Aorta (tissue), 5 donors: ENCODE measurements around the gene DHFR. TPM values are rescaled to one million over a fixed set of nuclear protein-coding genes. Genes with fewer than 3 reads are reported as not detected.

Source experiments
- ATAC-seq: fragments of 200-7000 bp; cut with Tn5 transposase; one replicate; pipeline ENCODE4 v1.9.1; 2022; ENCODE audit warnings: moderate library complexity; ENCODE audit not compliant: low FRiP score
- DNase-seq, 2 donors: peaks; one replicate each; pipeline ENCODE4 v3.0.0-alpha.2; 2020
- H3K27ac ChIP-seq, 2 donors: one replicate each; pipeline ENCODE4 v1.5.1; 2013; ENCODE audit warnings: low read length in 2 of 2, mild to moderate bottlenecking in 2 of 2, moderate library complexity in 2 of 2, control low read depth in 1 of 2, inconsistent platforms in 1 of 2, low read depth in 1 of 2
- H3K27me3 ChIP-seq, 2 donors: one replicate each; pipeline ENCODE4 v1.6.1; 2013; ENCODE audit warnings: control low read depth in 1 of 2, low read length in 1 of 2, mild to moderate bottlenecking in 1 of 2, moderate library complexity in 1 of 2; ENCODE audit not compliant: insufficient read depth in 2 of 2, control insufficient read depth in 1 of 2
- H3K36me3 ChIP-seq, 2 donors: one replicate each; pipeline ENCODE4 v1.6.1; 2013; ENCODE audit warnings: control low read depth in 1 of 2, low read length in 1 of 2, mild to moderate bottlenecking in 1 of 2; ENCODE audit not compliant: insufficient read depth in 2 of 2, control insufficient read depth in 1 of 2
- H3K4me1 ChIP-seq, 2 donors: one replicate each; pipeline ENCODE4 v1.6.1; 2013; ENCODE audit warnings: low read length in 2 of 2, control low read depth in 1 of 2, mild to moderate bottlenecking in 1 of 2, moderate library complexity in 1 of 2; ENCODE audit not compliant: insufficient read depth in 2 of 2, control insufficient read depth in 1 of 2
- H3K4me3 ChIP-seq, 2 donors: one replicate each; pipeline ENCODE4 v1.5.1; 2013; ENCODE audit warnings: low read length in 2 of 2, control low read depth in 1 of 2, mild to moderate bottlenecking in 1 of 2
- H3K9me3 ChIP-seq: one replicate; pipeline ENCODE4 v1.6.1; 2013; ENCODE audit warnings: mild to moderate bottlenecking, low read length; ENCODE audit not compliant: control insufficient read depth
- WGBS, 2 donors: extraction: QIAGEN DNeasy Blood & Tissue Kit; methylation state at CpG; one replicate each; pipeline ENCODE4 v1.1.7; 2013; 5-methylcytosine and 5-hydroxymethylcytosine counted together
- intact Hi-C, 2 donors: fragments of 100-400 bp; cut with DNase I; formaldehyde crosslinking; loops; one replicate each; pipeline versions ENCODE4 v1.14.2 to v1.15.0; 2022
- long read RNA-seq, 2 donors: library from polyadenylated mRNA; unstranded; transcript quantifications; one replicate each; pipeline ENCODE4 v2.0.0, GENCODE V29; 2020 to 2021
- polyA plus RNA-seq, 2 donors: library from polyadenylated mRNA; stranded (reverse); fragments of 200-250 nt; gene quantifications; one replicate each; pipeline ENCODE4 v1.2.3, GENCODE V29; 2013
- total RNA-seq, 2 donors: library from RNA; stranded (reverse); fragmentation: NEBNext Ultra II Directional; extraction: Animal tissue kit (Norgen Biotek cat#: 25700); gene quantifications; one replicate each; pipeline ENCODE4 v1.2.1, GENCODE V29; 2021
- donor health status: healthy with polysubstance abuse.
- donor health status: Bipolar disorder and iron deficiency.
- donor health status: DM: no; HTN: no; CAD: no.
- donor health status: DM: no; HTN: no; CAD: no.
- donor health status: DM: yes; HTN: yes; CAD: no.

Gene DHFR
- total RNA-seq: 10 to 100 TPM in 1 of 2 donors, 1 to 10 TPM in 1; 4.5 to 10.9 TPM
- polyA plus RNA-seq: 10 to 100 TPM in 1 of 2 donors, 1 to 10 TPM in 1; 5.4 to 21.0 TPM
- long read RNA-seq, donor 1, partial matches to known transcripts: 1 of 1 reads
- long read RNA-seq, donor 1, other reads (novel, unspliced or antisense): 0 of 1 reads
- long read RNA-seq, donor 2, transcript DHFR-201 (6 exons, 3,917 nt): major isoform, 7 of 11 reads
- long read RNA-seq, donor 2, partial matches to known transcripts: 1 of 11 reads
- long read RNA-seq, donor 2, other reads (novel, unspliced or antisense): 3 of 11 reads

GRCh38 chr5:80654391-80655230 lies at the start of gene DHFR, which contains the start of gene MSH3:
Gene DHFR, minus strand, starts transcription at chr5:80654983. Its CDS starts 494 bp downstream, at chr5:80654489.
Gene MSH3, plus strand, starts transcription at chr5:80654652. Its CDS starts 76 bp downstream, at chr5:80654728.
- Histone ChIP-seq H3K4me1 (no peaks in the 10 kb centered on the region), H3K27ac (peak within 1 kb of the TSS; percentile 72 to 98), H3K9me3 (no peaks in the 10 kb centered on the region), H3K4me3 (peak within 1 kb of the TSS; percentile 90 to 99), H3K36me3 (no peaks in the 10 kb centered on the region), H3K27me3 (no peaks in the 10 kb centered on the region)
- DNase-seq: peak; percentile 91 to 95
- ATAC-seq: peak; percentile 85
- WGBS, 2 donors: 0 to 1% methylated on average over 66 to 74 of the region's 74 CpGs
- intact Hi-C loops: loop anchor here in 1 of 2 donors (5.0 to 10.0 kb wide), 2 partner anchors 170 to 247 kb away; partner anchors contain the start of genes FAM151B and ZFYVE16

- H3K36me3 ChIP-seq: peaks cover 0 to 4% of the 10 kb centered on the region in 2 donors
- no peak overlapping the region for H3K4me3 ChIP-seq
- intact Hi-C loops: no loop called here
- H3K4me1 ChIP-seq: peaks cover 0 to 3% of the 10 kb centered on the region in 2 donors
- no peak for ATAC-seq
- no peaks in the 10 kb centered on the region for H3K9me3 ChIP-seq
- H3K27me3 ChIP-seq: no peaks in the 10 kb centered on the region
- H3K27ac ChIP-seq: no peak overlapping the region
- WGBS, 2 donors: 89 to 95% methylated on average over 1 of the region's 1 CpG
- no peak for DNase-seq
Observed at GRCh38 chr5:80704221-80704620, 49.4 kb upstream of the DHFR start.

DNA sequence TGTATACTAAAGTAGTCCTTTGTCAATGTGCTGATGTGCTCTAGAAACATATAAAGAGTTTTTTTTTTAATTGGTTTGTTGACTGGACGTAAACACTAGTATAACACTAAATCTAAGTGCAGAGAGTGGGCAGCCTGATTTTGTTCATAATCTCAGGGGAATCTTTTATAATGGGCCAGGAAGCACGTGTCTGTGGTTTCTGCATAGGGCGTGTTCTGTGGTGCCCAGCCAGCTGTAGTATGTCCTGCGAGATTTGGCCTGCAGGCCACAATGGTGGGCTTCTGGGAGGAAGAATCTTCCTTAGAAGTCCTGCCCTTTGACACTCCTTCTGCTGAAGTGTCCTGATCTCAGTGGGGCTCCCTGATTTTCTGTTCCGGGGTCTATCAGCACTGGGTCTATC lies 49.0 kb upstream of the DHFR start:
- WGBS, 2 donors: 85 to 88% methylated on average over 5 of the region's 5 CpGs
- Histone ChIP-seq H3K4me1 (peaks cover 0 to 3% of the 10 kb centered on the region in 2 donors), H3K4me3 (no peak overlapping the region), H3K9me3 (no peaks in the 10 kb centered on the region), H3K36me3 (peaks cover 0 to 4% of the 10 kb centered on the region in 2 donors), H3K27ac (no peak overlapping the region), H3K27me3 (no peaks in the 10 kb centered on the region)
- no peak for ATAC-seq
- DNase-seq: no peak
- intact Hi-C loops: no loop called here

DNA sequence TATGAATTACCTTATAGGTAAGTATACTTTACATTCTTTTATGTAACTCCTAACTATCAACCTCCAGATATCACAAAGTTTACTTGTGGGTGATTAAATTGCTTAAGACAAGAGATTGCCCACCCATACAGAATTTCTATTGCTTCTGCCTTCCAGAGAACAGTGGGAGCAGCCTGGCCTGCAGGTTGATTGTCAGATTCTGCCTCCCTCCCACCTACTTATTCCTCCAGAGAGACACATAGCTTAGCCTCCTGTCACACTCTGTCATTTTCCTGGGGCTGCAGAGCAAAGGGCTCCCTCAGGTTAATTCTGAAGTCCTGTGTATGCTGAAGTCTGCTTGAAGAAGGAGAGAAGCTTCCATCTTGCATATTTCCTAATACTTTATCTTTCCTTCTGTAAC lies 48.5 kb upstream of the DHFR start:
- H3K27ac ChIP-seq: no peak overlapping the region
- no peak overlapping the region for H3K4me3 ChIP-seq
- no peak for ATAC-seq
- peaks cover 0 to 4% of the 10 kb centered on the region in 2 donors for H3K36me3 ChIP-seq
- H3K27me3 ChIP-seq: no peaks in the 10 kb centered on the region
- H3K9me3 ChIP-seq: no peaks in the 10 kb centered on the region
- DNase-seq: no peak
- H3K4me1 ChIP-seq: peaks cover 0 to 3% of the 10 kb centered on the region in 2 donors
- intact Hi-C loops: no loop called here

DNA sequence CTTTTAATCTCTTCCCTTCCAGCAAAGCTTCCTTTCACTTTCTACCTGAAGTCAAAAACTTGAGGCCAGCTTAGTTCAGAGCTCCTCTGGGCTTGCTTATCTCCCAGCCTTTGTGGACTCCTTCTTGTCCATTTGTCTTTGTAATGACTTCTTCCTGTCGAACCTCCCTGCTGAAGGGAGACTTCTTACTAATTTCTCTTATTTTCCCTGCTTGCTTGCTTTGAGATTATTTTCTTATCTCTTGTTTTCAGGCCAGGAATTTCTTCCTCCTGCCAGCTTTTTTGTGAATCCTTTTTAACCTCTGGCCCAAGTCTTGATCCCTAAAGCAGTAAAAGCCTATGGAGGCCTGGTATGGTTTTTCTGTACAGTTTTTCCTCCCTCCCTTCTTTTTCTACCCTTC lies 46.8 kb upstream of the DHFR start:
- Histone ChIP-seq H3K4me1 (peaks cover 0 to 3% of the 10 kb centered on the region in 2 donors), H3K27me3 (no peaks in the 10 kb centered on the region), H3K36me3 (peaks cover 0 to 4% of the 10 kb centered on the region in 2 donors), H3K27ac (no peak overlapping the region), H3K9me3 (no peaks in the 10 kb centered on the region), H3K4me3 (no peak overlapping the region)
- ATAC-seq: no peak
- intact Hi-C loops: no loop called here
- DNase-seq: no peak
- 32 to 33% methylated on average over 1 of the region's 1 CpG for WGBS, 2 donors

DNA sequence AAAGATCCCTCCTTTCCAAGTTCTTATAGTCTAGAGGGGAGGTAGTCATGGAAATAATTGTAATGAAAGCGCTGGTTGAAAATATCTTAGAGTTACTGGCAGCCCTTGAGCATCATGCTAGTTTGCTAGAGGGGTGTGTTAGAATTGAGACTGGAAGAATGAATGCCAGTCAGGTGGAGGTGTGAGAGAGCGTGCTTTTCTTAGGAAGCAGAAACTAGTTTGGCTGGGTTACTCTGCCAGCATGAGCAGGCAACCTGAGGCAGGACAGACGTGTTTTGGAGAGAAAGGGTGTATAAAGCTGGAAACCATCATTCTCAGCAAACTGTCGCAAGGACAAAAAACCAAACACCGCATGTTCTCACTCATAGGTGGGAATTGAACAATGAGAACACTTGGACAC lies 43.6 kb upstream of the DHFR start:
- 78 to 89% methylated on average over 5 of the region's 5 CpGs for WGBS, 2 donors
- Histone ChIP-seq H3K27me3 (no peaks in the 10 kb centered on the region), H3K27ac (no peak overlapping the region), H3K4me3 (no peak overlapping the region), H3K4me1 (no peaks in the 10 kb centered on the region), H3K9me3 (no peaks in the 10 kb centered on the region), H3K36me3 (peaks cover 0 to 4% of the 10 kb centered on the region in 2 donors)
- intact Hi-C loops: no loop called here
- DNase-seq (no peak), ATAC-seq (no peak)

- Histone ChIP-seq H3K27me3 (no peaks in the 10 kb centered on the region), H3K27ac (no peak overlapping the region), H3K4me3 (no peak overlapping the region), H3K4me1 (no peaks in the 10 kb centered on the region), H3K36me3 (peaks cover 0 to 1% of the 10 kb centered on the region in 2 donors), H3K9me3 (no peaks in the 10 kb centered on the region)
- DNase-seq (no peak), ATAC-seq (no peak)
- 66 to 67% methylated on average over 3 of the region's 3 CpGs for WGBS, 2 donors
- intact Hi-C loops: no loop called here
Observed at GRCh38 chr5:80697100-80697499, 42.3 kb upstream of the DHFR start.

- H3K4me1 ChIP-seq: no peaks in the 10 kb centered on the region
- H3K27ac ChIP-seq: no peak overlapping the region
- H3K9me3 ChIP-seq: no peaks in the 10 kb centered on the region
- H3K36me3 ChIP-seq: no peaks in the 10 kb centered on the region
- no peak overlapping the region for H3K4me3 ChIP-seq
- DNase-seq: no peak
- H3K27me3 ChIP-seq: no peaks in the 10 kb centered on the region
- ATAC-seq: no peak
- intact Hi-C loops: no loop called here
- 85 to 88% methylated on average over 3 of the region's 3 CpGs for WGBS, 2 donors
Observed at GRCh38 chr5:80696450-80696849, 41.7 kb upstream of the DHFR start.
